Sigmoid colon (tissue), 4 donors: ENCODE results near the gene DLAT.

Experiments
- EP300 ChIP-seq, 4 donors: sonication (generic); formaldehyde crosslinking; IDR thresholded peaks; one replicate each; pipeline ENCODE4 v1.6.1; 2017; ENCODE audit warnings: antibody characterized with exemption in 4 of 4
- POLR2A ChIP-seq, 2 donors: fragments of 450-650 bp; IDR thresholded peaks; one replicate each; pipeline ENCODE4 v1.6.1; 2016; ENCODE audit warnings: antibody characterized with exemption in 2 of 2, mild to moderate bottlenecking in 2 of 2, moderate library complexity in 2 of 2
- POLR2AphosphoS5 ChIP-seq, 4 donors: sonication (generic); formaldehyde crosslinking; IDR thresholded peaks; one replicate each; pipeline ENCODE4 v1.6.1; 2017; ENCODE audit warnings: antibody characterized with exemption in 4 of 4
- TF ChIP-seq, protein P1 (sequence below), 4 experiments: fragments of 450-650 bp in 3 of 4; fragments of 200-600 bp in 1 of 4; IDR thresholded peaks; one replicate each; pipeline ENCODE4 v1.5.1; 2016 to 2019; ENCODE audit warnings: antibody characterized with exemption in 4 of 4, mild to moderate bottlenecking in 3 of 4, moderate library complexity in 2 of 4

DNA sequence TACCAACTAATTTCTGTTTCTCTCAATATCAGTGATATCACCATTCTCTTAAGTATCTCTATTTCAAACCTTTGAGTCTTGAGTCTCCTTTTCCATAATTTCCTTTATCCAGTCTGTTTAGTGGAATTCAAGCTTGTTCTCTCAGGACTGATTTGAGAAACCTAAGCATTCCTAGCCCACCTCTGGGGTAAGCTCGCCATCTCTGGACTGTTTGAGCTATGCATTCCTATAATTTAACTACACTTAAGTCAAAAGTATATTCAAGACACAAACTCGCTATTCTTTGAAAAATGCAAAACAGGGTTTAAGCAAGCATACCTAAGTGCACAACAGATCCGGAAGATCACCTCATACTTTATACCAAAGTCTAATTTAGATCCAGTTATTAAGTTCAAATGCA, 2.1 kb upstream of the DLAT start:
- no peak for TF ChIP-seq POLR2A (IDR thresholded peaks at IDR 0.05)
- TF ChIP-seq POLR2AphosphoS5 (IDR thresholded peaks at IDR 0.05): no peak
- TF ChIP-seq EP300 (IDR thresholded peaks at IDR 0.05): no peak
- TF ChIP-seq, protein P1, sequence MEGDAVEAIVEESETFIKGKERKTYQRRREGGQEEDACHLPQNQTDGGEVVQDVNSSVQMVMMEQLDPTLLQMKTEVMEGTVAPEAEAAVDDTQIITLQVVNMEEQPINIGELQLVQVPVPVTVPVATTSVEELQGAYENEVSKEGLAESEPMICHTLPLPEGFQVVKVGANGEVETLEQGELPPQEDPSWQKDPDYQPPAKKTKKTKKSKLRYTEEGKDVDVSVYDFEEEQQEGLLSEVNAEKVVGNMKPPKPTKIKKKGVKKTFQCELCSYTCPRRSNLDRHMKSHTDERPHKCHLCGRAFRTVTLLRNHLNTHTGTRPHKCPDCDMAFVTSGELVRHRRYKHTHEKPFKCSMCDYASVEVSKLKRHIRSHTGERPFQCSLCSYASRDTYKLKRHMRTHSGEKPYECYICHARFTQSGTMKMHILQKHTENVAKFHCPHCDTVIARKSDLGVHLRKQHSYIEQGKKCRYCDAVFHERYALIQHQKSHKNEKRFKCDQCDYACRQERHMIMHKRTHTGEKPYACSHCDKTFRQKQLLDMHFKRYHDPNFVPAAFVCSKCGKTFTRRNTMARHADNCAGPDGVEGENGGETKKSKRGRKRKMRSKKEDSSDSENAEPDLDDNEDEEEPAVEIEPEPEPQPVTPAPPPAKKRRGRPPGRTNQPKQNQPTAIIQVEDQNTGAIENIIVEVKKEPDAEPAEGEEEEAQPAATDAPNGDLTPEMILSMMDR (IDR thresholded peaks at IDR 0.05): no peak
